GOT3 (cell line): ENCODE data around the gene RRAGC.

Experiments used
- DNase-seq: peaks from one replicate; lab custom pipeline; 2025; ENCODE audit warnings: mixed read lengths; lab: John Stamatoyannopoulos, UW

Gene RRAGC

GRCh38 chr1:38859561-38860453, at the start of gene RRAGC:
Gene RRAGC, minus strand, starts transcription at chr1:38859772. Its CDS starts 126 bp downstream, at chr1:38859646.
- DNase-seq, result peak; percentile 96

GRCh38 chr1:38908821-38909220, 49.2 kb upstream of the RRAGC start:
- DNase-seq, result no peak

- no peak for DNase-seq
Measured at GRCh38 chr1:38905985-38906384, 46.4 kb upstream of the RRAGC start.

GRCh38 chr1:38899560-38899959, 40.0 kb upstream of the RRAGC start:
- no peak for DNase-seq

GRCh38 chr1:38898653-38899230, 39.2 kb upstream of the RRAGC start:
- DNase-seq, result no peak

- no peak for DNase-seq
Measured at GRCh38 chr1:38896169-38896568, 36.6 kb upstream of the RRAGC start.

- no peak for DNase-seq
Measured at GRCh38 chr1:38892976-38893375, 33.4 kb upstream of the RRAGC start.

GRCh38 chr1:38891753-38892152, 32.2 kb upstream of the RRAGC start:
- DNase-seq, result no peak

- no peak for DNase-seq
Measured at GRCh38 chr1:38889589-38889988, 30.0 kb upstream of the RRAGC start.

- DNase-seq, result no peak
Measured at GRCh38 chr1:38888423-38889333, 29.1 kb upstream of the RRAGC start.

GRCh38 chr1:38885092-38885491, 25.5 kb upstream of the RRAGC start:
- no peak for DNase-seq

GRCh38 chr1:38881487-38881886, 21.9 kb upstream of the RRAGC start, which contains the start of gene GJA9:
Gene GJA9, minus strand, starts transcription at chr1:38881587. Its CDS starts 5,489 bp downstream, at chr1:38876098.
- DNase-seq, result no peak

- DNase-seq, result no peak
Measured at GRCh38 chr1:38875811-38876210, 16.2 kb upstream of the RRAGC start.

- DNase-seq, result peak; percentile 92
Measured at GRCh38 chr1:38873027-38873969, 13.7 kb upstream of the RRAGC start, which contains the start of gene MYCBP. Gene MYCBP, minus strand, starts transcription at chr1:38873348. Its CDS starts 43 bp downstream, at chr1:38873305.

- no peak for DNase-seq
Measured at GRCh38 chr1:38872401-38873026, 12.9 kb upstream of the RRAGC start.

- DNase-seq, result no peak
Measured at GRCh38 chr1:38870996-38871395, 11.4 kb upstream of the RRAGC start.

- no peak for DNase-seq
Measured at GRCh38 chr1:38867208-38867607, 7.6 kb upstream of the RRAGC start.

GRCh38 chr1:38865112-38865715, 5.6 kb upstream of the RRAGC start:
- DNase-seq, result no peak

- no peak for DNase-seq
Measured at GRCh38 chr1:38860454-38860795, 853 bp upstream of the RRAGC start.
